ENCODE data around the gene SLC35C1.
"Not testable (repeated sequence)": the region's sequence is repeated elsewhere in the genome, so short reads cannot be mapped to it uniquely, and the experiment has no call there.

Gene SLC35C1

GRCh38 chr11:45811571-45812290 lies 6.8 kb downstream of the SLC35C1 start:
- no peak for DNase-seq

GRCh38 chr11:45812581-45813548 lies 7.9 kb downstream of the SLC35C1 start:
- DNase-seq, result no peak

- peak; percentile 5 for DNase-seq
Measured at GRCh38 chr11:45815747-45816146, 10.8 kb downstream of the SLC35C1 start.

GRCh38 chr11:45816614-45817013 lies 11.7 kb downstream of the SLC35C1 start:
- DNase-seq, result no peak

- no peak for DNase-seq
Measured at GRCh38 chr11:45817191-45817590, 12.2 kb downstream of the SLC35C1 start.

- no peak for DNase-seq
Measured at GRCh38 chr11:45818961-45819605, 14.1 kb downstream of the SLC35C1 start.

- DNase-seq, result no peak
Measured at GRCh38 chr11:45820211-45820857, 15.4 kb downstream of the SLC35C1 start.

GRCh38 chr11:45826492-45826891 lies 21.5 kb downstream of the SLC35C1 start:
- DNase-seq, result not testable (repeated sequence)

GRCh38 chr11:45827123-45827522 lies 22.2 kb downstream of the SLC35C1 start:
- DNase-seq, result no peak

GRCh38 chr11:45828996-45829395 lies 24.0 kb downstream of the SLC35C1 start:
- no peak for DNase-seq

GRCh38 chr11:45830596-45830995 lies 25.6 kb downstream of the SLC35C1 start:
- DNase-seq, result no peak

- DNase-seq, result no peak
Measured at GRCh38 chr11:45832811-45833441, 28.0 kb downstream of the SLC35C1 start.

GRCh38 chr11:45833761-45834160 lies 28.8 kb downstream of the SLC35C1 start:
- no peak for DNase-seq

GRCh38 chr11:45834298-45834756 lies 29.4 kb downstream of the SLC35C1 start:
- DNase-seq, result no peak

GRCh38 chr11:45839204-45839603 lies 34.3 kb downstream of the SLC35C1 start:
- DNase-seq, result no peak

- not testable (repeated sequence) for DNase-seq
Measured at GRCh38 chr11:45840251-45840650, 35.3 kb downstream of the SLC35C1 start.

GRCh38 chr11:45843158-45843924 lies 38.4 kb downstream of the SLC35C1 start:
- DNase-seq, result peak; percentile 82

GRCh38 chr11:45844822-45845578 lies 40.1 kb downstream of the SLC35C1 start:
- DNase-seq, result no peak

- no peak for DNase-seq
Measured at GRCh38 chr11:45846174-45846675, 41.3 kb downstream of the SLC35C1 start.
